GM08714 (cell line): ENCODE results near the gene HDC.
A peak's percentile ranks its signal among the peaks of the same experiment; 100 is the strongest.

Experiments
- H3K4me3 ChIP-seq: fragments of 200-500 bp; sonication (Bioruptor generic); 2 replicates; pipeline ENCODE4 v1.5.1; 2014; ENCODE audit warnings: mild to moderate bottlenecking, low read length, inconsistent platforms
- ZNF274 ChIP-seq: IDR thresholded peaks from 2 replicates; pipeline ENCODE4 v1.6.1; 2012; ENCODE audit warnings: mild to moderate bottlenecking, low read depth, low read length

HDC gene

DNA sequence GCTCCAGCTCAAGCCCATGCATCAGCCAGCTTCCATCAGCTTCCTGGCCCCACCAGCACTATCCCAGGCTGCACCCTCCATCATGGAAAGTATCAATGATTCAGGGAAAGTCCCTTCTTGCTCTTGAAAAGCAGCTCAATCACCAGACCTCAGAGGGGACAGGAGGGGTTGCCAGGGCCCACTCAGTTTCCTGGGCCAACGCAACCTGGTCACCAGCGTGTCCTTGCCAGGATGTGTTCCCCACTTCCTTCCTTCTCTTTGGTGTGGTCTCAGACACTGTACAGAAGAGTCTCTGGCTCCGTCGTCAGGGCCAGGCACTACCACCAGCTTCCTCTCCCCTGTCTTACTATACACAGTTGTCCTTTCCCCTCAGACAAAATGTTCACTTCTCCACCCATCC, 3.0 kb downstream of the HDC start:
- H3K4me3 ChIP-seq: no peak overlapping the region
- TF ChIP-seq ZNF274: no peak

DNA sequence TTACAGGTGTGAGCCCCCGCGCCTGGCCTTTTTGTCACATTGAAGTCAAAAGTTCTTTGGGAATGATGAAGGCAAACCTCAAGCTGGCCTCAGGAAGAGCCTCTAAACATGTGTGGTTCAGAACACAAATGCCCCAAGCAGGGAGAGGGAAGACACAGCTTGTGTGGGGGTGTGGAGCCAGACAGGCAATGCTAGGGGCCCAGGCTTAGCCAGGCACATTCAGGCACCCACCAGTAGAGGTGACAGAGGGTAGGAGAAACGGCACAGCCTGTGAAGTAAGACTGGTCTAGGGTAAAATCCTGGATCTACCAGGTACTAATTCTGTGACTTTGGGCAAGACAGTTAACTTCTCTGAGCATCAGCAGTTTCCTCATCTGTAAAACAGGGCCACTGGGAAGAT, 3.5 kb downstream of the HDC start:
- TF ChIP-seq ZNF274: no peak
- H3K4me3 ChIP-seq: no peak overlapping the region

- H3K4me3 ChIP-seq: no peak overlapping the region
- no peak for TF ChIP-seq ZNF274
These were observed 4.5 kb downstream of the HDC start for GRCh38 chr15:50260969-50261496.

DNA sequence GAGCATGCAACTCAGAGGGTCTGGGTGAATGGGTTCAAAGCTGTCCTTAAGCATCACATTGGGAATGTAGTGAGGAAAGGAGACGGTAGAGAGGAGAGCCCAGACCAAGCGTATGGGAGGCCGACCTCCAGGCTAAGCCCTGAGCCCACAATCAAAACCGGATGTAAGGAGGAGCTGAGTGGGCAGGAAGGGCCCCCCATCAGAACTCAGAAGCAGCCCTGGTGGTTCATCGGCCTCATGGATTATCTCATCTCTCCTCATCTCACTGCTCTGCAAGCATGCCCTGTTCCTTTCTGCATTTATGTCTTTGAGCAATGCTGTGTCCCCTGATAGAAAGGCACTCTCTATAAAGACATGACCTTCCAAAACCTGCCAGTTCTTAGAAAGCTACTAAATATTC, 6.2 kb downstream of the HDC start:
- no peak for TF ChIP-seq ZNF274
- H3K4me3 ChIP-seq: no peak overlapping the region

GRCh38 chr15:50257924-50258323, 7.6 kb downstream of the HDC start:
- no peak overlapping the region for H3K4me3 ChIP-seq
- no peak for TF ChIP-seq ZNF274

- no peak for TF ChIP-seq ZNF274
- H3K4me3 ChIP-seq: no peak overlapping the region
These were observed 8.2 kb downstream of the HDC start for GRCh38 chr15:50257332-50257731.

- TF ChIP-seq ZNF274: no peak
- H3K4me3 ChIP-seq: no peak overlapping the region
These were observed 9.1 kb downstream of the HDC start for GRCh38 chr15:50256188-50257041.

GRCh38 chr15:50252556-50252955, 13.0 kb downstream of the HDC start:
- no peak overlapping the region for H3K4me3 ChIP-seq
- no peak for TF ChIP-seq ZNF274

GRCh38 chr15:50251638-50252182, 13.8 kb downstream of the HDC start:
- TF ChIP-seq ZNF274: no peak

DNA sequence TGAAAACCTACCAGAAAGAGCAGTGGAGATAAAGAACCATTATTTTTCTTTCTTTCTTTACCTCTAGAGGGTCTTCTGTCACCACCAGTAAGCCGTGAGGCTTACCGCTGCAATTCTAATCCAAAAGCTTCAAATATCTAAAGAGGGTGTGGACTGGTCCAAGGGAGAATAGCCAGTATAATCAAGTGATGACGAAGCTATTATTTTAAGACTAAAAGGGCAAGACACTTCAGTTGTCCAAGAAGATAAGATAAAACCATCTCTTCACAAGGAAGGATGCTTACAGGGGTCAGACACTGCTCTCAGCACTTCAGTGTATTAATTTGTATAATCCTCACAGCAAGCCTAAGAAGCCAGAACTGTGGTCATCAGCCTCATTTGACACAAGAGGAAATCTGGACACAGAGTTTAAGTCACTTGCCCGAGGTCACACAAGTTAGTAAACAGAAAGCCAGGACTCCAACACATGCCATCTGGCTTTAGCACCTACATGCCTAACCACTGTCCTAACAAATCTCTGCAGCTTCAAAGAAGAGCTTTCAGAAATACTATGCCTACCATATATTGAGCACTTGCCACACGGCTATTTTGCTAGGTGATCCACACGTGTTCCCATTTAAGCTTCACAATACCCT, 14.6 kb downstream of the HDC start:
- no peak for TF ChIP-seq ZNF274
- no peak overlapping the region for H3K4me3 ChIP-seq

More at GRCh38 chr15:50251638-50252182, 13.8 kb downstream of the HDC start:
- no peak overlapping the region for H3K4me3 ChIP-seq

DNA sequence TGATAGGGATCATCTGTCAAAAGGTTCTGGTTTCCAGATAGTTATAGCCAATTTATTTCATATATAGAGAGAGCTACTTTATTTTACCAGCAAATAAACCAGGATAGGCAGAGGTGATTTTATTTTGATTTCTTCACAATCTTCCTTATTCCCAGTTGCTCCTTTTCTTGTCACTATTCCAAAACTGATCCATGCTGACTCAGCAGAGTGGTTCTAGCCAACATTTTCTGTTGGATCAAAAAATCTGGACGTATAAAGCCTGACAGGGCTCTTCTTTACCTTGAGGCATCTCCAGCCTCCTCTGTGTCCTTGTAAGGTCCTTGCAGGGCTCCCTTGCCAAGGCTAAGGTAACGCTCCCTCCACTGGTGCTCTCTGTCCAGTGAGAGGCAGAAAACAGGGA, 15.8 kb downstream of the HDC start:
- no peak overlapping the region for H3K4me3 ChIP-seq
- no peak for TF ChIP-seq ZNF274

DNA sequence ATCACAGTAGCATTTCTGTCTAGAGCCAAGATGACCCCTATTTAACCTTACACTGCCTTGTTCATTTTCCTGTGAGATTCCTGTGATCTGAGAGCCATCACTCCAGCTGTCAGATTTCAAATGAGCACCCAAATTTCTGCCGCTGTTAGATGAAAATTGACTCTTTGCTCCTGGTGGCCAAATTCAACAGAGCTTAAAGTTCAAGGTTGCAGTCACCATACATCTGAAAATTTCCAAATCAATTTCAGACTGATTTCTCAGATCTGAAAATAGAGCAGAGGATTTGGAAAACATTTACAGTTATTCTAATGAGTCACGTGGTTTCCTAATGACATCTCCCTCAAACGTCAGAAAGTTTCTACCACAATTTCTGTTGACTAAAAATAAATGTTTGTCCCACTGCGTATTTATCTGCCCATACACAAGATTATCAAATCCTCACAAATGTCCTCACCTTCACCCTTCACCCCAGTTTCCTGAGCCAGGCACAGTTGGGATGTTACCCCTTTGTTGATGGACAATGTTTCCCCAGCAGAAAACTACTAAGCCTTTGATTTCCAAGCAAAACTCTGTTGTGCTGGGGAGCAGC, 16.4 kb downstream of the HDC start:
- no peak overlapping the region for H3K4me3 ChIP-seq
- no peak for TF ChIP-seq ZNF274

DNA sequence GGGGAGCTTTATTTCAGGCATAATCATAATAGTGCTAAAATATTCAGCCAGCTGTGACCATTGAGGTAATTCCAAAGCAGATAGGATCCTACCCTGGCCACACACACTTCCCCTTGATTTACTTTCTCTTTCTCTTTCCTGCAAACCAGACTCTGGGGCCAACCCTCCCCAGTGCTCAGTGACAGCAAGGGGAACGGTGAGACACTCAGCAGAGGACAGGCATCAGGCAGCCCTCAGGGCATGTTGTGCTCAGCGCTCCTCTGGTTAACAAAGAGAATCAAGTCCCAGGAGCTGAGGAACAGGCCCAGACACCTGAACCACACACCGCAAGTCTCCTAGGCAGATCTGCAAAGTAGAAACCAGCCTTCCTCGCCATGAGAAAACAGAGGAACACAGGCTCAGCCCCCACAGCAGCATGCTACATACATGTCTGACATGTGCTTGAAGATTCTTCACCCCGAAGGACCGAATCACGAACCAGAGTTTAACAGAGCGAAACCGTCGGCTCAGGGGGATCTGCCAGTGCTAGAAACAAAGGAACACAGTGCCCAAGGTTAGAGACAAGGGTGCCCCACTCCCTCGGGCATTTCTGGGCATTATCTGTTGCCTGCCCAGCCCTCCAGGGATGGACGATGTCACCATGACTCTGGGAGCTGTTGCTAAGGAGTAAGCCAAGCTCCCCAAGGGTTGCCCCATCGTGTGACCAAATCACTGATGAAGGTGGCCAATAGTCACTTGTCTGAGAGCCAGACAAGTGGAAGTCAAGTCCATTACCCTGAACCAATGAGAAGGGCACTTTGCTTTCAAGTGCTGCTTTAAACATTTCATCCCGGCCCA, 17.5 kb downstream of the HDC start:
- peak overlapping the region; percentile 0; the same call in 1 of the 2 replicates for H3K4me3 ChIP-seq
- TF ChIP-seq ZNF274: no peak

GRCh38 chr15:50246631-50247030, 18.9 kb downstream of the HDC start:
- TF ChIP-seq ZNF274: no peak
- no peak overlapping the region for H3K4me3 ChIP-seq
